AG10803 (cell line): ENCODE results near the gene TOMM22.

Experiments
- DNase-seq: peaks from one replicate; pipeline ENCODE4 v3.0.0; 2010; ENCODE audit warnings: low read depth
- H3K4me3 ChIP-seq: 2 replicates; pipeline ENCODE4 v1.5.1; 2011; ENCODE audit warnings: mild to moderate bottlenecking, low read length, control low read depth
- TF ChIP-seq, protein P1 (sequence below): conservative IDR thresholded peaks from 2 replicates; pipeline ENCODE4 v1.5.1; 2011; ENCODE audit warnings: mild to moderate bottlenecking, low read length, control low read depth, inconsistent platforms

The TOMM22 gene

DNA sequence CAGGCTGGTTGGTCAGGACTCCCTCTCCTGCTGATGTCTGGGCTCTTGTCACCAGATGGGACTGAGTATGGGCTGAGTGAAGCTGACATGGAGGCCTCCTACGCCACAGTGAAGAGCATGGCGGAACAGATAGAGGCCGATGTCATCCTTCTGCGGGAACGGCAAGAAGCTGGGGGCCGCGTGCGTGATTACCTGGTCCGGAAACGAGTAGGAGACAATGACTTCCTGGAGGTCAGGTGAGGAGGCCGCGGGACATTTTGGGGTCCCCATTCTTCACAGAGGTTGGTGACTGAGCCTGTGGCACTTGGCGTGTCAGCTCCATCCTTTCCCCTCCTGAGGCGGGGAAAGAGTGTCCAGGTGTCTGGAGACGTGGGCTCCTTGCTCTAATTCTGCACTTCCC lies 34.1 kb downstream of the TOMM22 start:
- TF ChIP-seq, protein P1, sequence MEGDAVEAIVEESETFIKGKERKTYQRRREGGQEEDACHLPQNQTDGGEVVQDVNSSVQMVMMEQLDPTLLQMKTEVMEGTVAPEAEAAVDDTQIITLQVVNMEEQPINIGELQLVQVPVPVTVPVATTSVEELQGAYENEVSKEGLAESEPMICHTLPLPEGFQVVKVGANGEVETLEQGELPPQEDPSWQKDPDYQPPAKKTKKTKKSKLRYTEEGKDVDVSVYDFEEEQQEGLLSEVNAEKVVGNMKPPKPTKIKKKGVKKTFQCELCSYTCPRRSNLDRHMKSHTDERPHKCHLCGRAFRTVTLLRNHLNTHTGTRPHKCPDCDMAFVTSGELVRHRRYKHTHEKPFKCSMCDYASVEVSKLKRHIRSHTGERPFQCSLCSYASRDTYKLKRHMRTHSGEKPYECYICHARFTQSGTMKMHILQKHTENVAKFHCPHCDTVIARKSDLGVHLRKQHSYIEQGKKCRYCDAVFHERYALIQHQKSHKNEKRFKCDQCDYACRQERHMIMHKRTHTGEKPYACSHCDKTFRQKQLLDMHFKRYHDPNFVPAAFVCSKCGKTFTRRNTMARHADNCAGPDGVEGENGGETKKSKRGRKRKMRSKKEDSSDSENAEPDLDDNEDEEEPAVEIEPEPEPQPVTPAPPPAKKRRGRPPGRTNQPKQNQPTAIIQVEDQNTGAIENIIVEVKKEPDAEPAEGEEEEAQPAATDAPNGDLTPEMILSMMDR, result no peak
- no peak for DNase-seq
- no peak overlapping the region for H3K4me3 ChIP-seq

DNA sequence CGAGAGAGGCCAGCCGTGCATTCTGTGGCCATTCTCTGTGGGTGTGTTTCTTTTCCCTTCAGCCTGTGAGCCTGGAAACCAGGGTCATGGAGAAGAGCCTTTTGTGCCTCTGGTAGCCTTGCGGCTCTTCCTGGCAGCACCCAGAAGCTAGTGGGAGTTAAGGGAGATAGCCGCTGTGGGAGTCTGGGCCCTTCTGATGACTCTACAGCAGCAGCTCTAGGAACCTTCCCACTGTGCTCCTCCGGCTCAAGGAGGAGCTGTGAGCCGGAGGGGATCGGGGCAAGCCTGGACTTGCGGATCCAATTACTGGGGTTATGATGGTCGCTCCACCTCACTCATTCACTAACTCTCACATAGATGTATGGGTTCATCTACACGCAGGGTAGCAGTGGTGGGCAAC lies 34.5 kb downstream of the TOMM22 start:
- TF ChIP-seq, protein P1, result no peak
- no peak for DNase-seq
- no peak overlapping the region for H3K4me3 ChIP-seq

DNA sequence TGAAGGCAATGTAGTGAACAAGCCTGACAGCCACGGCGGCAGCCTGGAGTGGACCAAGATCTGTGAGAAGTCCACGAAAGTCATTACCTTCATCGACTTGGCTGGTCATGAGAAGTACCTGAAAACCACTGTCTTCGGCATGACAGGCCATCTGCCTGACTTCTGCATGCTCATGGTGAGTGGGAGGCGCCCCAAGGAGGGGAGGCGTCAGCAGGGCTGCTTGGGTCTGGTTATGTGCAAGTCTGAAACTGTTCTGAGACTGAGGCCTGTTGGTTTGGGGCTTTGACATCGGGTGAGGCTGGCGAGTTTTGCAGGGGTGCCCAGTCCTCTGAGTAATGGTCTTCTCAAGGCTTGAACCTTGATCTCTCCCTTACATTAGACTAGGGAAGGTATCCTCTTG lies 35.1 kb downstream of the TOMM22 start:
- H3K4me3 ChIP-seq, result no peak overlapping the region
- no peak for DNase-seq
- TF ChIP-seq, protein P1, result no peak

DNA sequence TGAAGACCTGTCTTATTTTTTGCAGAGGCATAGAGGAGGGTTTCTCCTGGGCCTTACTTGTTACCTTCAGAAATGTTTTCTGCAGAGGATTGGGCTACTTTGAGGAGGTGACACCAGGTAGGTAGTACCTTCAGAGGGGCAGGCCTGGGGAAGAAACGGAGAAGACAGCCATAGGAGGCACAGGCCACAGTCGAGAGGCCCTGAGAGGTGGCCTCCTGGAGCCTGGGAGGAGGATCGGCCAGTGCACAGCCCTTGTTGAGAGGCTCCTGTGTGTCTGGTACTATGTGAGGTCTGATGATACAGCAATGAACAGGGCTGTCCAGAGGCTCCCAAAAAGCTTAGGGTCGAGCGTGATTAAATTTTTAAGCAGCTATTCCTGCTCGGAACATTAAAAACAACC lies 35.5 kb downstream of the TOMM22 start:
- TF ChIP-seq, protein P1, result no peak
- no peak for DNase-seq

DNA sequence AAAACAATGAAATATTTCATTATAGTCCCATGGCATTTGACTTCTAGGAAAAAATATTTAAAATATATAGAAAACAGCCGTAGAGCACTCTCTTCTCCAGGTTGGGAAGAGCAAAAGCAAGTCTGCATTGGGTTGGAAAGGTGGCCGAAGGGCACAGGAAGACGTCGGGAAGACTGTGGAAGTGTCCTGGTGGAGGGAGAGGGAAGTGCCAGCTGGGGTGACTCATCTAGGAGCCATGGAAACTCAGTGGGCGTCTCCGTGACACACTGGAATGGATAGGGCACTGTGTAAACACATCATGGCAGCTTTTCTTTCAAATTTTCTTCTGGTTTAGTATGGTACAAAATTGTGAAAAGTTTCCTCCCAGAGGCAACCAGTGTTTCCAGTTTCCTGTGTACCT lies 36.7 kb downstream of the TOMM22 start:
- H3K4me3 ChIP-seq, result no peak overlapping the region
- DNase-seq, result peak; percentile 78
- TF ChIP-seq, protein P1, result peak; percentile 72

More for the DNA sequence above, 35.5 kb downstream of the TOMM22 start:
- H3K4me3 ChIP-seq, result no peak overlapping the region

DNA sequence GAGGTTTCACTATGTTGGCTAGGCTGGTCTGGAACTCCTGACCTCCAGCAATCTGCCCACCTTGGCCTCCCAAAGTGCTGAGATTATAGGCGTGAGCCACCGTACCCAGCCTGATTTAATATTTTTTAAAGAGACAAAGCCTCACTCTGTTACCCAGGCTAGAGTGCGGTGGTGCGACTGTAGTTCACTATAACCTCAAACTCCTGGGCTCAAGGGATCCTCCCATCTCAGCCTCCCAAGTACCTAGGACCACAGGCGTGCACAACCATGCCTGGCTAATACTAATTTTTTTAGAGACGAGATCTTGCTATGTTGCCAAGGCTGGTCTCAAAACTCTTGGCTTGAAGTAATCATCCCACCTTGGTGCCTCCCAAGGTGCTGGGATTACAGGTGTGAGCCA lies 37.4 kb downstream of the TOMM22 start:
- DNase-seq, result no peak
- TF ChIP-seq, protein P1, result no peak
- no peak overlapping the region for H3K4me3 ChIP-seq

DNA sequence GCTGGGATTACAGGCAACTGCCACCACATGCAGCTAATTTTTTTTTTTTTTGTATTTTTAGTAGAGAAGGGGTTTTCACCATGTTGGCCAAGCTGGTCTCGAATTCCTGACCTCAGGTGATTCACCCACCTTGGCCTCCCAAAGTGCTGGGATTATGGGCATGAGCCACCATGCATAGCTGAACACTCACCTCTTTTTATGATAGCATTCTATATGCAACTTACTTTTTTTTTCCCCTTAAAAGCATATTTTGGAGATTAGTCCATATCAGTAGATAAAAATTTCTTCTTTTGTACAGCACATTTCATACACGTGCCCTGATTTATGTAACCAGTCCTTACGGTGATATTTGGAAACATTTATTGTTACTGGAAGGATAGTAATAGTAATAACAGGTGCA lies 38.6 kb downstream of the TOMM22 start:
- no peak overlapping the region for H3K4me3 ChIP-seq
- no peak for DNase-seq
- TF ChIP-seq, protein P1, result no peak
